GM19043 (cell line): Measurements from ENCODE around the gene CCDC188.

ENCODE experiments used
- ATAC-seq: cut with Tn5 transposase; IDR thresholded peaks from one replicate; pipeline ENCODE4 v1.9.1; 2021; ENCODE audit warnings: low read depth; ENCODE audit not compliant: unreplicated experiment

CCDC188 gene

GRCh38 chr22:20150381-20151275, at the start of gene CCDC188:
CCDC188 (minus strand) TSS chr22:20151055; CDS start chr22:20150986, 69 bp downstream.
- ATAC-seq = no peak

- no peak for ATAC-seq
Observed at GRCh38 chr22:20199906-20200305, 49.1 kb upstream of the CCDC188 start.

GRCh38 chr22:20199413-20199842, 48.6 kb upstream of the CCDC188 start:
- no peak for ATAC-seq

- no peak for ATAC-seq
Observed at GRCh38 chr22:20198557-20199319, 47.9 kb upstream of the CCDC188 start.

GRCh38 chr22:20197407-20198030, 46.7 kb upstream of the CCDC188 start:
- ATAC-seq = no peak

GRCh38 chr22:20196094-20196842, 45.4 kb upstream of the CCDC188 start:
- no peak for ATAC-seq

- ATAC-seq = no peak
Observed at GRCh38 chr22:20194681-20195593, 44.1 kb upstream of the CCDC188 start.

GRCh38 chr22:20193761-20194494, 43.1 kb upstream of the CCDC188 start:
- no peak for ATAC-seq

GRCh38 chr22:20192972-20193760, 42.3 kb upstream of the CCDC188 start:
- no peak for ATAC-seq

- ATAC-seq = no peak
Observed at GRCh38 chr22:20192293-20192971, 41.6 kb upstream of the CCDC188 start.

GRCh38 chr22:20191803-20192202, 40.9 kb upstream of the CCDC188 start:
- ATAC-seq = no peak

GRCh38 chr22:20191000-20191515, 40.2 kb upstream of the CCDC188 start:
- ATAC-seq = no peak

GRCh38 chr22:20188567-20188877, 37.7 kb upstream of the CCDC188 start:
- no peak for ATAC-seq

GRCh38 chr22:20187777-20188566, 37.1 kb upstream of the CCDC188 start:
- no peak for ATAC-seq

- ATAC-seq = no peak
Observed at GRCh38 chr22:20186871-20187546, 36.2 kb upstream of the CCDC188 start.
